Activated T-helper 2 cell treated with anti-CD3 and anti-CD28 coated beads, Interferon-gamma antibody, Interleukin-2, Interleukin-4, amounts not matched to agents 10 μg/mL and 5 μg/mL and 100 μg/mL, durations not matched to agents 14 hours and 24 hours and 36 hours (primary cell): ENCODE results near the gene DLG2. TPM values are rescaled to one million over a fixed set of nuclear protein-coding genes. Genes with fewer than 3 reads are reported as not detected.

ENCODE experiments used
- DNase-seq: peaks from one replicate; pipeline ENCODE4 v3.0.0; 2021; ENCODE audit warnings: low spot score
- H3K27ac Mint-ChIP-seq: one replicate; pipeline ENCODE4 v1.8.0; 2021; ENCODE audit warnings: mixed read lengths
- H3K27me3 Mint-ChIP-seq: one replicate; pipeline ENCODE4 v1.8.0; 2021; ENCODE audit warnings: low read depth, mixed read lengths
- H3K36me3 Mint-ChIP-seq: one replicate; pipeline ENCODE4 v1.8.0; 2021; ENCODE audit warnings: low read depth, mixed read lengths
- H3K4me1 Mint-ChIP-seq: one replicate; pipeline ENCODE4 v1.8.0; 2021; ENCODE audit warnings: low read depth, mixed read lengths
- H3K4me3 Mint-ChIP-seq: one replicate; pipeline ENCODE4 v1.8.0; 2021; ENCODE audit warnings: low read depth, mild to moderate bottlenecking, moderate library complexity, mixed read lengths
- H3K9me3 Mint-ChIP-seq: one replicate; pipeline ENCODE4 v1.8.0; 2021; ENCODE audit warnings: mixed read lengths
- intact Hi-C: fragments of 100-400 bp; cut with micrococcal nuclease; formaldehyde crosslinking; loops from one replicate; pipeline ENCODE4 v1.15.1; 2023
- total RNA-seq: library from RNA; stranded (reverse); gene quantifications from 2 replicates; pipeline ENCODE4 v1.2.3, GENCODE V29; 2022

The DLG2 gene
- total RNA-seq, 1 donor from 2014 or later: 1.8 TPM

DNA sequence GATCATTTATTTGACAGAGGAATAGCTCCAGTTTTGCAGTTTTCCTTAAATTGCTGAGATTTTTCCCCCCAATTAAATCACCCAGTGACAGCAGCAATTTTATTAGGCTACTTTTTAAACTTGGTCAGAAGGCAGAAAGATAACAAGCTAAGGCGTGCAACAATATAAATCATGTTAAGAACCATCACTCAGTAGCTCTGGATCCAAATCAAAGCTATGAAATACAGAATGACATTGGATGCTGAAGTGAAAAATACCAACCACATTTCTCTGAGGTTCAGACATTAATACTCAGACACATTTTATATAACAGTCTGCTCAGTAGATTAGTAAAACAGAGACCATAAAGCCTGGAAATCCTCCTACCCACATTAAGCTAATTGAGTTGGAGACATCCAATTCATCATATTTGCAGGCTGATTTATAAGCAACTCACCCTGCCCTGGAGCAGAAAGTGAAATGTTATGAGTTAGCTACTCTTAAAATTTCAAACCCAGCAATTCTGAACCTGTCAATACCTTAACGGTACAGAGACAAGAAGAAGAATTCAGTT, 1108.4 kb downstream of the DLG2 start:
- intact Hi-C loops: no loop called here
- no peaks in the 10 kb centered on the region for H3K36me3 Mint-ChIP-seq
- no peak for DNase-seq
- H3K4me3 Mint-ChIP-seq: no peak overlapping the region
- peaks cover 12% of the 10 kb centered on the region for H3K9me3 Mint-ChIP-seq
- no peaks in the 10 kb centered on the region for H3K4me1 Mint-ChIP-seq
- no peaks in the 10 kb centered on the region for H3K27me3 Mint-ChIP-seq
- H3K27ac Mint-ChIP-seq: no peak overlapping the region

DNA sequence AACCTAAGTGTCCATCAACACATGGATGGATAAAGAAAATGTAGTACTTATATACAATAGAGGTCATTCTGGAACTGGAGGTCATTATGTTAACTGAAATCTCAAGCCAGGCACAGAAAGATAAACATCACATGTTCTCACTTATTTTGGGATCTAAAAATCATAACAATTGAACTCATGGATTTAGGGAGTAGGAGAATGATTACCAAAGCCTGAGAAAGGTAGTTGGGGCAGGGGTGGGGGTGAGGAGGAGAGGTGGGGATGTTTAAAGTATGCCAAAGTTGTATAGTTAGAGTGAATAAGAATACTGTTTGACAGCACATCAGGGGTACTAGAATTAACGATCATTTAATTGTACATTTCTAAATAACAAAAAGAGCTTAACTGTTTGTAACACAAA, 1112.7 kb downstream of the DLG2 start:
- intact Hi-C loops: no loop called here
- Mint-ChIP-seq H3K9me3 (peaks cover 15% of the 10 kb centered on the region), H3K27me3 (no peaks in the 10 kb centered on the region), H3K4me3 (no peak overlapping the region), H3K27ac (no peak overlapping the region), H3K4me1 (no peaks in the 10 kb centered on the region), H3K36me3 (no peaks in the 10 kb centered on the region)
- DNase-seq: no peak

DNA sequence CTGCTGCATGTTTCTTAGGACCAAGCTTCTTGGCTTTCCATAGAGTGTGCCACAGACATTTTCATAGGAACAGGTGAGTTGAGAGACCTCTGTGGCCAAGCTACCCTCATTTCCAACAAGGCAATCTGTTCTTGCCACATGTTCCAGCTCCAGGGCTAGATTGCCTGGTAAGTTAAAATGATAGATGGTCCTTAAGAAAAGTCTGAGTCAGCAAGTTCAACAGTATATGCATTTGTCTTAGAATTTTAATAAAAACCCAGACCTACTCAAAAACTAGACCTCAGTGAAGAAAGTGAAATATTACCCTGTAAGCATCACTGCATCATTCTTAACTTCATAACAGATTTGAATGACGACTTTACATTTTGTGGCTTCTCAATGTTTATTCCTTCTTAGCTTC, 1123.6 kb downstream of the DLG2 start:
- Mint-ChIP-seq H3K4me1 (no peaks in the 10 kb centered on the region), H3K9me3 (peaks cover 4% of the 10 kb centered on the region), H3K4me3 (no peak overlapping the region), H3K36me3 (no peaks in the 10 kb centered on the region), H3K27ac (no peak overlapping the region), H3K27me3 (no peaks in the 10 kb centered on the region)
- intact Hi-C loops: no loop called here
- no peak for DNase-seq

DNA sequence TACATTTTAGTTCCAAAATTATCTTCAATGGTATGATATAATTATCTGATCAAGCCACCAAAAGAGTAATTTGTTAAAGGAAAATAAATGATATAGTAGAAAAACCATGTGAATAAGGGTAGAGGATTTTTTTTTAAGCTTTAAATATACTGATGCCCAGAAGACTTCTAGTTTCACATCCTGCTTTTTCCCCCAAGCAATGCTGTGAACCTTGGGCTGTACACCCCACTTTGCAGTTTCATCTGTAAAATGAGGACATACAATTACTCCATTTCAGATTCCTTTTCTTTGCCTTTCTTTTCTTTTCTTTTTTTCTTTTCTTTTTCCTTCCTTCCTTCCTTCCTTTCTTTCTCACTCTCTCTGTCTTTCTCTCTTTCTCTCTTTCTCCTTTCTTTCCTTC, 1125.4 kb downstream of the DLG2 start:
- Mint-ChIP-seq H3K27me3 (no peaks in the 10 kb centered on the region), H3K4me3 (no peak overlapping the region), H3K36me3 (no peaks in the 10 kb centered on the region), H3K27ac (no peak overlapping the region), H3K9me3 (no peaks in the 10 kb centered on the region), H3K4me1 (no peaks in the 10 kb centered on the region)
- intact Hi-C loops: no loop called here
- DNase-seq: no peak

DNA sequence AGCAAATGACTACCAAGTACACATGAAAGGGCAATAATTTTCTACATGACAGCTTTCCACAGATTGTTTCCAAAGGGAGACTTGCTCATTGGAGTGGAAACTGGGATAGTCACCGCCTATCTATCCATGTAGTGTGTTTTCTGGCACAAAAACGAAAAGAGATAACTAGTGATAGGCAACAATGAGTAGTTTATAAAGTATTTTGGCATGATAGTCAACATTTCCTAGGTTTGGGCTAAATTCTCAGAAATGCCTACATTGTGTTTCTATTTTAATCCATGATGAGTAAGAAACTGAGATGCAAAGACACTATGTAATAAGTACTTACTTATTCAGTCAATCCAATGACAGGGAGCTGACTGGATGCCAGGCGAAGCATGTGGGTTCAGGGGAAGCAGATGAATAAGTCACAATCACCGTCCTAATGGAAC, 1129.1 kb downstream of the DLG2 start:
- intact Hi-C loops: no loop called here
- Mint-ChIP-seq H3K27ac (no peak overlapping the region), H3K27me3 (no peaks in the 10 kb centered on the region), H3K4me3 (no peak overlapping the region), H3K9me3 (peaks cover 4% of the 10 kb centered on the region), H3K4me1 (no peaks in the 10 kb centered on the region), H3K36me3 (no peaks in the 10 kb centered on the region)
- no peak for DNase-seq

DNA sequence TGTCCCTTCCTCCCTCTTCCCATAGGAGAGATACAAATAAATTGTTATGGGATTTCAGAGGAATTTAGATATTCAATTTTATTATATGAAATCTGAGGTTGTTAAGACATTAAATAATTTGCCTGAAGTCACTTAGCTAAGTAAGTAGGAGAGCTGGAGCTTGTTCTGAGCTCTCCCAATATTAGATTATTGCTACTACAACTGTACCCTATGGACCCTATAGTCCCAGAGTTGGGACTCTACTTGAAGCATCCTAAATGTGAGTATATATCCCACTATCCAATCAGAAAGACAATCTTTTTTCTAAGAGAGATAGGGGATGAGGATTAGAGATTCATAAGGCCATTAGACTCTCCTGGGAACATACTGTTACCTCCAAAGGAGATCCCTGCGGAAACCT, 1130.0 kb downstream of the DLG2 start:
- intact Hi-C loops: no loop called here
- no peaks in the 10 kb centered on the region for H3K4me1 Mint-ChIP-seq
- H3K36me3 Mint-ChIP-seq: no peaks in the 10 kb centered on the region
- H3K9me3 Mint-ChIP-seq: peaks cover 4% of the 10 kb centered on the region
- H3K27ac Mint-ChIP-seq: no peak overlapping the region
- no peak overlapping the region for H3K4me3 Mint-ChIP-seq
- no peaks in the 10 kb centered on the region for H3K27me3 Mint-ChIP-seq
- no peak for DNase-seq

DNA sequence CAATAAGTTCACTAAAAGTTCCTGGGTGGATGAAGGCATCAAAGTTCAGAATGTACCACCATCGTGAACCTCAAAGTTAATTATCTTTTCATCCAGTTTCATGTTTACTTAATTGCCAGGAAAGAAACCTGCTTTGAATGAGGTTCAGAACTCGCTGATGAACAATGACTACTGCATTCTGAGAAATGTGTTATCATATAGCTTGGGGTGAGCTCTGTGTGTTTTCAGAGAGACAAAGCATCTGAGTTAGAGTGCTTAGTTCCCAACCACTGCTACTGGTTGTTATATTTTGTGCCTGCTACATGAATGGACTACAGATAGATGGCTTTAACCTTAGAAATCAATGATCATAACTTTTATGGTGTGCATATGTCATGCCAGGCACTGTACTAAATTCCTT, 1131.0 kb downstream of the DLG2 start:
- H3K4me1 Mint-ChIP-seq: no peaks in the 10 kb centered on the region
- DNase-seq: no peak
- intact Hi-C loops: no loop called here
- H3K27ac Mint-ChIP-seq: peak overlapping the region; percentile 33
- peaks cover 4% of the 10 kb centered on the region for H3K9me3 Mint-ChIP-seq
- no peaks in the 10 kb centered on the region for H3K27me3 Mint-ChIP-seq
- H3K4me3 Mint-ChIP-seq: no peak overlapping the region
- no peaks in the 10 kb centered on the region for H3K36me3 Mint-ChIP-seq

DNA sequence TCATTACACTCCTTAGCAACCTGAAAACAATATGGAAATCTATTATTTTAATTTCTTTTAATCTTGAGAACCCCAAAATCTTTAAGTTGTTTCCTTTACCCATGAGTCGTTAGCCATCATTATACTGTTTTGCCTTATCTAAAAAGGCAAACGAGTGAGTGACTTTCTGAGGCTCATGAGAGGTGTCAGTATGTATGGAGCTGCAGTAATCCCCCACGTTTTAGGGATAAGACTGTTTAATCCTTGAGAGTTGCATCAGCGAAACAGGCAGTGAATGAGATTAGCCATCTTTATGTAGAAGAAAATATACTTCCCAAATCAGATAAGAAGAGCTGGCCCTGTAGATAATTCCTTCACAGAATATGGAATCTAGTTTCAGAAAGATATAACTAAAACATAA, 1147.0 kb downstream of the DLG2 start:
- intact Hi-C loops: no loop called here
- Mint-ChIP-seq H3K9me3 (no peaks in the 10 kb centered on the region), H3K4me1 (no peaks in the 10 kb centered on the region), H3K27ac (no peak overlapping the region), H3K4me3 (no peak overlapping the region), H3K27me3 (no peaks in the 10 kb centered on the region), H3K36me3 (no peaks in the 10 kb centered on the region)
- DNase-seq: no peak

DNA sequence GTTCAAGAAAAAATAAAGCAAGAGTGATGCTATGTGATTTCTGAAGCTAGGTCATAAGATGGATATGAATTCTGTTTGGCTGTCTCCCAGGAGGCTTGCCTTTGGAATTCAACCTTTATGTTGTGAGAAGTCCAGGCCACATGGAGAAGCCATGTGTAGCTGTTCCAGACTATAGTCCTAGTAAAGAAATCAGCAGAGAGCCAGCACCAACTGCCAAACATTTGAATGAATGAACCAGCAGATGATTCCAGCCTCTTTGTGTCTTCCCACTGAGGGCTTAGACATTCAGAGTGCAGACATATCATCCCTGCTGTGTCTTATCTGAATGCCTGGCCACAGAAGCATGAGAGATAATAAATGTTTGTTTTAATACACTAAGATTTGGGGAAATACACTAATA, 1150.6 kb downstream of the DLG2 start:
- intact Hi-C loops: no loop called here
- Mint-ChIP-seq H3K4me1 (no peaks in the 10 kb centered on the region), H3K36me3 (no peaks in the 10 kb centered on the region), H3K9me3 (no peaks in the 10 kb centered on the region), H3K27me3 (no peaks in the 10 kb centered on the region), H3K27ac (no peak overlapping the region), H3K4me3 (no peak overlapping the region)
- DNase-seq: no peak

DNA sequence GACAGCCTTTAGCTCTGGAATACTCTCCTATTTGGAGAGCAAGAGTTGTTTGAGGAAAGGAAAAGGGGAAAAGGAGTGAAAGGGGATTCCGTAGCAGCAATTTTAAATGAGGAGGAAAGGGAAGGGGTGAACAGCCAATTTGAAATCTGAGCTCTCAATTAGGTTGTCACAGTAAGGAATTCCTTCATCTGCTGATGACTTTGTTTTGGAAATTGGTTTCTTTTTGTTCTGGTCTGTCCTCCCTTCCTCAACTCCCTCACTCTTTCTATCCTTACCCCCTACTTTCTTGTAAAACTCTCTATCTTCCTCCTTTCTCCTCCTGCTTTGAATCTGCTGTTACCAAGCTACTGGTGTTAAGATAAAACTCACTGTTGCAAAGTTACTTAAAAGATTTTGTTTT, 1155.6 kb downstream of the DLG2 start:
- H3K27me3 Mint-ChIP-seq: no peaks in the 10 kb centered on the region

DNA sequence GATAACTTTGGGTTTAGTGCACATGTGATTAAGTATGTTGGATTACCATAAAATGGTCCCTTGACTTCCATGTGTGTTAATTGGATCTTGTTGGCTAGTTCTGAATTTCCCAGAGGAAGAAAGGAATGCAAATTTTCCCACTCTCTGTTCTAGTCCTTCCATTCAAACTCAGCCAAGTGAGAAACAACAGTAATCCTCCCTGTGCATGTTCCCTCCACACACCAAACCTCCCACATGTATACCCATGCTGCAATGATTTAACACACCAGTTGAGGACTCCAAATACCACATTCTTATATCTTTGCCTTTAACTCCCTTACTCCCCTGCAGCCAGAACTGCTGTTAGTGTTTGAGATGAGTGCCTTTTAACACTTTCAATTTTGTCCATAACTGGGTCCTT, 1158.9 kb downstream of the DLG2 start:
- Mint-ChIP-seq H3K9me3 (no peaks in the 10 kb centered on the region), H3K27ac (no peak overlapping the region), H3K4me3 (no peak overlapping the region), H3K4me1 (no peaks in the 10 kb centered on the region), H3K27me3 (no peaks in the 10 kb centered on the region), H3K36me3 (no peaks in the 10 kb centered on the region)
- intact Hi-C loops: no loop called here
- DNase-seq: no peak

More for the DNA sequence above, 1155.6 kb downstream of the DLG2 start:
- Mint-ChIP-seq H3K4me1 (no peaks in the 10 kb centered on the region), H3K9me3 (no peaks in the 10 kb centered on the region), H3K27ac (no peak overlapping the region), H3K4me3 (no peak overlapping the region), H3K36me3 (no peaks in the 10 kb centered on the region)
- intact Hi-C loops: no loop called here
- no peak for DNase-seq

DNA sequence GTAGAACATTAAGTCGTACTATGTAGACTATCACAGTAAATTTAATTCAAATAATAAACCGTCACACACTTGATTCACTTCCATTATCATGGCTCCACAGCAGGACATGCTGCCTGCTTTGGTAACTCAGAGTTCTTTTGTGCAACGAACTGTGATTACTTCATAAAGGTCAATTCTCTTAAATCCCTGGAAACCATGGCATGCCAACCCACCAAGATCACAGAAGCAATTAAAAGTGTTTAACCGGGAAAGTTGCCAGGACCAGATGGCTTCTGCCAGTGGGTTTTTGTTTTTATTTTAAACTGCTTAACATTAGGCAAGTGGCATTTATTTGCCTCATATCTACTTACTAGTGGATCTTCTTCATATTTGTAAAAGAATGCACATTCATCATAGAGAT, 1162.1 kb downstream of the DLG2 start:
- Mint-ChIP-seq H3K9me3 (no peaks in the 10 kb centered on the region), H3K36me3 (no peaks in the 10 kb centered on the region), H3K4me1 (no peaks in the 10 kb centered on the region), H3K4me3 (no peak overlapping the region), H3K27me3 (no peaks in the 10 kb centered on the region), H3K27ac (no peak overlapping the region)
- intact Hi-C loops: no loop called here
- DNase-seq: no peak

DNA sequence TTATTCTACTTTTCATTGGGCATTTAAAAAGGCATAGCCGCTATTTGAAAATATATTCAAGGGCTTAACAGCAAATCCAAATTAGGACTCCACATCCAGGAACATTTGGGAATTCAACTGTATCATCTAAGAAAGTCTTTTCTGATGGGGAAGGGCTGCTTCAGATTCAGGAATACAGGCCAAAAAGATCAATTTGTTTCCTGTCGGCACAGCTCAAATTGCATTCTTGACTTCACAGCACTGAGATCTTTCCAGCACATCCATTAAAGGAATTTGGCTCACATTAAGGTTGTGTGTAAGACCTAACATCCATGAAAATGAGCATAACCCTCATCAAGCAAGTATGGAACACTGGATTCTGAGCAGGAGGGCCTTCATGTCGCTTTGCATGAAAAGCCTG, 1171.5 kb downstream of the DLG2 start:
- H3K4me1 Mint-ChIP-seq: no peaks in the 10 kb centered on the region
- no peaks in the 10 kb centered on the region for H3K9me3 Mint-ChIP-seq
- DNase-seq: no peak
- H3K4me3 Mint-ChIP-seq: no peak overlapping the region
- H3K36me3 Mint-ChIP-seq: no peaks in the 10 kb centered on the region
- H3K27ac Mint-ChIP-seq: no peak overlapping the region
- no peaks in the 10 kb centered on the region for H3K27me3 Mint-ChIP-seq
- intact Hi-C loops: no loop called here

DNA sequence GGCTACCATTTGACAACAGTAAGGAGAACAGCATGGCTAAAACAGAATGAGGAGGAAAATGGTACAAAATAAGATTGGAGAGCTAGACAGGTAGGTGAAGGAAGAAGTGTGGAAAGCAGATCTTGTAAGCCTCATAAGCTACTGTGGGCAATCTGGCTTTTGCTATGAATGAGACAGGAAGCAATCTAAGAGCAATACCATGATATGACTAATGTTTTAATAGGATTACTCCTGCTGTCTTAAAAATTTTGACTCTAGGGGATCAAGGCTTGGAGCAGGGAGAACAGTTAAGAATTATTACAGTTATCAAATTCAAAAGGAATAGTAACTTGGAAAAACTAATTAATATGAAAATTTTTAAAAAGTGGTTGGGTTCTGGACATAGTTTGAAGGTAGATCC, 1174.9 kb downstream of the DLG2 start:
- no peaks in the 10 kb centered on the region for H3K4me1 Mint-ChIP-seq
- DNase-seq: no peak
- no peaks in the 10 kb centered on the region for H3K27me3 Mint-ChIP-seq
- H3K27ac Mint-ChIP-seq: no peak overlapping the region
- intact Hi-C loops: no loop called here
- H3K4me3 Mint-ChIP-seq: no peak overlapping the region
- no peaks in the 10 kb centered on the region for H3K36me3 Mint-ChIP-seq
- no peaks in the 10 kb centered on the region for H3K9me3 Mint-ChIP-seq
